Measurements from ENCODE around the gene AKAP8L.

DNA sequence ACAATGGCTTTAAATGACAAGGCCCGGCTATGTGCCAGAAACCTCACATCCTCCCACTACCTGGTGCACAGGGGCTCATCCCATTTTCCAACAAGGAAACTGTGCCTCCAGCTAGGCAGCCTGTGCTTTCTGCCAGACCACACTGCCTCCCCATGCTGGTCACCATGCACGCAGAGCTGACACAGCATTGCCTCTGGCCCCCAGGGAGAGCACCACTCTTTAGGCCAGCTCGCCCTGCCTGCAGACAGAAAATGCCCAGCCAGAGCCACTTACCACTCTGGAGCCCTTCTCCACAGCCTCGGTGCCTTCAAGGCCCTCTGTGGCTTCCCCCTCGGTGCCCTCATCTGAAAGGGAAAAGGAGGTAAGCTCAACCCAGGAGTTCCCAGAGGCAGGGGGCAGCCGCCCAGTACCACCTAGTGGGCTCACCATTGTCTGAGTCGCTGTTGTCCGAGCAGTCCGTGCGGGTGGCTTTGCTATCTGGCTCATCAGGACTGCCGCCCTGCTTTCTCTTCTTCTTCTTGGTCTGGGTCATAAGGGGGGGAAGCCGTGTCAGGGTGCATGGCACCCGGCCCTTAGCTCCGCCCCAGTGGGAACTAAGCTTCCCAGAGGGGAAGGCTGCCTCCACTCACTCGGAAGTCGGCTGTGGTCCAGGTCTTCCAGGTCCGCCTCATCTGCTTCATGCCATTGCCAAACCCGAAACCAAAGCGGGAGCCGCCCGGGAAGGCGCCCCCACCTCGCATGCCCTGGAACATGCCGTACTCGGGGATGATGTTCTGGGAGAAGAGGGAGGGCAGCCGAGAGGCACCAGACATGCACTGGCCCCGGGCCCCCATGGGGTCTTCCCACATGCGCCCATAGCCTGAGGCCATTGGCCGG, 18.0 kb downstream of the AKAP8L start:
- TF ChIP-seq CTCF (IDR thresholded peaks at IDR 0.05 in 2 of 3, conservative IDR thresholded peaks at IDR 0.05 in 1 of 3; ENCODE audit: borderline replicate concordance in 1 of 3, insufficient read depth in 1 of 3, low read depth in 2 of 3, low read length in 2 of 3) (no peak), EZH2 (IDR thresholded peaks at IDR 0.05) (no peak), CEBPB (IDR thresholded peaks at IDR 0.05; ENCODE audit: low read depth) (no peak), TCF7L2 (IDR thresholded peaks at IDR 0.05; ENCODE audit: borderline replicate concordance, extremely low read depth, insufficient read depth, insufficient read length) (no peak), POLR2A (IDR thresholded peaks at IDR 0.05; ENCODE audit: borderline replicate concordance, extremely low read depth, insufficient read depth, insufficient read length) (no peak), MAX (IDR thresholded peaks at IDR 0.05) (no peak), FOSL1 (IDR thresholded peaks at IDR 0.05; ENCODE audit: low read depth) (no peak), RAD21 (IDR thresholded peaks at IDR 0.05; ENCODE audit: low read depth) (no peak), ELF1 (IDR thresholded peaks at IDR 0.05; ENCODE audit: borderline replicate concordance, low read depth) (no peak), EZH2phosphoT487 (IDR thresholded peaks at IDR 0.05; ENCODE audit: borderline replicate concordance) (no peak), YY1 (IDR thresholded peaks at IDR 0.05; ENCODE audit: extremely low read depth, insufficient replicate concordance, low read depth, low read length) (no peak)
- TF ChIP-seq, protein P1, sequence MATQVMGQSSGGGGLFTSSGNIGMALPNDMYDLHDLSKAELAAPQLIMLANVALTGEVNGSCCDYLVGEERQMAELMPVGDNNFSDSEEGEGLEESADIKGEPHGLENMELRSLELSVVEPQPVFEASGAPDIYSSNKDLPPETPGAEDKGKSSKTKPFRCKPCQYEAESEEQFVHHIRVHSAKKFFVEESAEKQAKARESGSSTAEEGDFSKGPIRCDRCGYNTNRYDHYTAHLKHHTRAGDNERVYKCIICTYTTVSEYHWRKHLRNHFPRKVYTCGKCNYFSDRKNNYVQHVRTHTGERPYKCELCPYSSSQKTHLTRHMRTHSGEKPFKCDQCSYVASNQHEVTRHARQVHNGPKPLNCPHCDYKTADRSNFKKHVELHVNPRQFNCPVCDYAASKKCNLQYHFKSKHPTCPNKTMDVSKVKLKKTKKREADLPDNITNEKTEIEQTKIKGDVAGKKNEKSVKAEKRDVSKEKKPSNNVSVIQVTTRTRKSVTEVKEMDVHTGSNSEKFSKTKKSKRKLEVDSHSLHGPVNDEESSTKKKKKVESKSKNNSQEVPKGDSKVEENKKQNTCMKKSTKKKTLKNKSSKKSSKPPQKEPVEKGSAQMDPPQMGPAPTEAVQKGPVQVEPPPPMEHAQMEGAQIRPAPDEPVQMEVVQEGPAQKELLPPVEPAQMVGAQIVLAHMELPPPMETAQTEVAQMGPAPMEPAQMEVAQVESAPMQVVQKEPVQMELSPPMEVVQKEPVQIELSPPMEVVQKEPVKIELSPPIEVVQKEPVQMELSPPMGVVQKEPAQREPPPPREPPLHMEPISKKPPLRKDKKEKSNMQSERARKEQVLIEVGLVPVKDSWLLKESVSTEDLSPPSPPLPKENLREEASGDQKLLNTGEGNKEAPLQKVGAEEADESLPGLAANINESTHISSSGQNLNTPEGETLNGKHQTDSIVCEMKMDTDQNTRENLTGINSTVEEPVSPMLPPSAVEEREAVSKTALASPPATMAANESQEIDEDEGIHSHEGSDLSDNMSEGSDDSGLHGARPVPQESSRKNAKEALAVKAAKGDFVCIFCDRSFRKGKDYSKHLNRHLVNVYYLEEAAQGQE (IDR thresholded peaks at IDR 0.05; ENCODE audit: low read depth) = no peak

Measured in HCT116 (cell line).